Neural cell (in vitro differentiated cells): ENCODE results near the gene RALGDS. TPM values are rescaled to one million over a fixed set of nuclear protein-coding genes. Genes with fewer than 3 reads are reported as not detected.

Experiments
- H2AFZ ChIP-seq: fragments of 200-600, 300-800 bp; sonication (generic), shearing (Covaris generic); 2 replicates; pipeline ENCODE4 v1.6.0; 2014; ENCODE audit warnings: low read depth, mild to moderate bottlenecking, antibody characterized with exemption, low read length, moderate library complexity
- H3F3A ChIP-seq: fragments of 200-600 bp; shearing (Covaris generic); 2 replicates; pipeline ENCODE4 v1.6.1; 2016; ENCODE audit warnings: mild to moderate bottlenecking, moderate library complexity, mixed read lengths, antibody characterized with exemption, low read length; ENCODE audit not compliant: insufficient read depth, poor library complexity, severe bottlenecking
- H3K27ac ChIP-seq: fragments of 200-600, 300-800 bp; sonication (generic), shearing (Covaris generic); 2 replicates; pipeline ENCODE4 v1.5.1; 2014; ENCODE audit warnings: mild to moderate bottlenecking, low read length, moderate library complexity
- H3K27me3 ChIP-seq: fragments of 300-800, 200-600 bp; sonication (generic), shearing (Covaris generic); 2 replicates; pipeline ENCODE4 v1.6.0; 2014; ENCODE audit warnings: mild to moderate bottlenecking, low read depth, low read length, moderate library complexity; ENCODE audit not compliant: insufficient read depth
- H3K36me3 ChIP-seq: fragments of 300-800, 200-600 bp; sonication (generic), shearing (Covaris generic); 2 replicates; pipeline ENCODE4 v1.5.1; 2014; ENCODE audit warnings: mild to moderate bottlenecking, antibody characterized with exemption, low read length, moderate library complexity; ENCODE audit not compliant: insufficient read depth
- H3K4me2 ChIP-seq: fragments of 300-800, 200-600 bp; sonication (generic), shearing (Covaris generic); 2 replicates; pipeline ENCODE4 v1.6.0; 2014; ENCODE audit warnings: mild to moderate bottlenecking, low read length
- H3K4me3 ChIP-seq: fragments of 300-800, 200-600 bp; sonication (generic), shearing (Covaris generic); 2 replicates; pipeline ENCODE4 v1.5.1; 2014; ENCODE audit warnings: mild to moderate bottlenecking, low read length, moderate library complexity
- H3K79me2 ChIP-seq: fragments of 200-600 bp; shearing (Covaris generic); replicated peaks from 2 replicates; pipeline ENCODE4 v1.6.0; 2014; ENCODE audit warnings: mild to moderate bottlenecking, low read length, moderate library complexity; ENCODE audit not compliant: insufficient read depth
- H3K9ac ChIP-seq: fragments of 300-800, 200-600 bp; sonication (generic), shearing (Covaris generic); 2 replicates; pipeline ENCODE4 v1.6.1; 2016; ENCODE audit warnings: mild to moderate bottlenecking, low read length, mixed read lengths
- H3K9me2 ChIP-seq: fragments of 200-600 bp; shearing (Covaris generic); 2 replicates; pipeline ENCODE4 v1.6.1; 2016; ENCODE audit warnings: mild to moderate bottlenecking, low read length, mixed read lengths; ENCODE audit not compliant: insufficient read depth
- H3K9me3 ChIP-seq: fragments of 200-600, 300-800 bp; sonication (generic), shearing (Covaris generic); 2 replicates; pipeline ENCODE4 v1.6.1; 2016; ENCODE audit warnings: mild to moderate bottlenecking, mixed run types, low read length, moderate library complexity, mixed read lengths
- H4K20me1 ChIP-seq: fragments of 200-600 bp; shearing (Covaris generic); 2 replicates; pipeline ENCODE4 v1.6.1; 2016; ENCODE audit warnings: mild to moderate bottlenecking, mixed run types; ENCODE audit not compliant: insufficient read depth
- EP300 ChIP-seq: fragments of 450-650 bp; conservative IDR thresholded peaks from 2 replicates; pipeline ENCODE4 v1.6.1; 2014; ENCODE audit warnings: antibody characterized with exemption, mild to moderate bottlenecking, moderate library complexity; ENCODE audit not compliant: poor library complexity, severe bottlenecking
- EZH2 ChIP-seq: fragments of 200-600, 300-800 bp; shearing (Covaris generic), sonication (generic); IDR thresholded peaks from 2 replicates; pipeline ENCODE4 v1.6.1; 2014; ENCODE audit warnings: antibody characterized with exemption, low read length, borderline replicate concordance, mild to moderate bottlenecking; ENCODE audit not compliant: insufficient read depth, poor library complexity, severe bottlenecking
- MXI1 ChIP-seq: fragments of 450-650 bp; conservative IDR thresholded peaks from 2 replicates; pipeline ENCODE4 v1.6.1; 2014; ENCODE audit warnings: antibody characterized with exemption, mild to moderate bottlenecking; ENCODE audit not compliant: poor library complexity, severe bottlenecking
- POLR2AphosphoS5 ChIP-seq: IDR thresholded peaks from 2 replicates; pipeline ENCODE4 v1.6.1; 2012
- RAD21 ChIP-seq: fragments of 450-650 bp; conservative IDR thresholded peaks from 2 replicates; pipeline ENCODE4 v1.6.1; 2014; ENCODE audit warnings: antibody characterized with exemption, mild to moderate bottlenecking, moderate library complexity
- SMC3 ChIP-seq: fragments of 450-650 bp; conservative IDR thresholded peaks from 2 replicates; pipeline ENCODE4 v1.6.1; 2014; ENCODE audit warnings: antibody characterized with exemption, mild to moderate bottlenecking, moderate library complexity; ENCODE audit not compliant: poor library complexity
- TAF1 ChIP-seq: IDR thresholded peaks from 2 replicates; pipeline ENCODE4 v1.6.1; 2012; ENCODE audit warnings: low read depth
- polyA plus RNA-seq: library from polyadenylated mRNA; depleted of rRNA; stranded (reverse); fragments of >200 nt; gene quantifications from 2 replicates; pipeline ENCODE4 v1.2.3, GENCODE V29; 2014
- TF ChIP-seq, protein P1 (sequence below): fragments of 450-650 bp; IDR thresholded peaks from 2 replicates; pipeline ENCODE4 v1.5.1; 2014; ENCODE audit warnings: antibody characterized with exemption, mild to moderate bottlenecking, moderate library complexity; ENCODE audit not compliant: poor library complexity, severe bottlenecking
- TF ChIP-seq, protein P2 (sequence below): IDR thresholded peaks from 2 replicates; pipeline ENCODE4 v1.6.1; 2012; ENCODE audit warnings: borderline replicate concordance

Gene RALGDS
- polyA plus RNA-seq, 1 donor from 2014 or later: 174 TPM

DNA sequence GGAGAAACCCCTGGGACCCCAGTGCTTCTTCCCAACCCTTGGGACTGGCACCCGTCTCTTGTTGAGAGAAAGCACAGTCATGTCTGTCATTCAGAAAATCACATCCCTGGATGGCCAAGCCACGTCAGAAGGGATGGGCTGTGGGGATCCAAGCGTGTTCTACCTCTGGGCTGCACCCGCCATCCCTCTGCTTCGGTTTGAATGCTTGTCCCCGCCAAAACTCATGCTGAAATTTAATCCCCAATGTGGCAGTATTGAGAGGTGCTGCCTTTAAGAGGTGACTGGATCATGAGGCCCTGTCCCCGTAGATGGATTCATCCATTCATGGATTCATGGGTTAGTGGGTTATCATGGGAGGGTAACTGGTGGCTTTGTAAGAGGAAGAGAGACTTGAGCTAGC, 32.3 kb downstream of the RALGDS start:
- Histone ChIP-seq H3K9me3 (no peaks in the 10 kb centered on the region), H3K27ac (no peak overlapping the region), H2AFZ (no peak overlapping the region), H3K9me2 (no peaks in the 10 kb centered on the region), H3K4me3 (no peak overlapping the region), H3K27me3 (no peaks in the 10 kb centered on the region), H3K79me2 (no peaks in the 10 kb centered on the region), H3K4me2 (no peak overlapping the region), H3K9ac (no peak overlapping the region), H4K20me1 (no peaks in the 10 kb centered on the region), H3K36me3 (no peaks in the 10 kb centered on the region), H3F3A (no peaks in the 10 kb centered on the region)
- TF ChIP-seq EZH2: no peak
- TF ChIP-seq MXI1: no peak
- TF ChIP-seq, protein P1, sequence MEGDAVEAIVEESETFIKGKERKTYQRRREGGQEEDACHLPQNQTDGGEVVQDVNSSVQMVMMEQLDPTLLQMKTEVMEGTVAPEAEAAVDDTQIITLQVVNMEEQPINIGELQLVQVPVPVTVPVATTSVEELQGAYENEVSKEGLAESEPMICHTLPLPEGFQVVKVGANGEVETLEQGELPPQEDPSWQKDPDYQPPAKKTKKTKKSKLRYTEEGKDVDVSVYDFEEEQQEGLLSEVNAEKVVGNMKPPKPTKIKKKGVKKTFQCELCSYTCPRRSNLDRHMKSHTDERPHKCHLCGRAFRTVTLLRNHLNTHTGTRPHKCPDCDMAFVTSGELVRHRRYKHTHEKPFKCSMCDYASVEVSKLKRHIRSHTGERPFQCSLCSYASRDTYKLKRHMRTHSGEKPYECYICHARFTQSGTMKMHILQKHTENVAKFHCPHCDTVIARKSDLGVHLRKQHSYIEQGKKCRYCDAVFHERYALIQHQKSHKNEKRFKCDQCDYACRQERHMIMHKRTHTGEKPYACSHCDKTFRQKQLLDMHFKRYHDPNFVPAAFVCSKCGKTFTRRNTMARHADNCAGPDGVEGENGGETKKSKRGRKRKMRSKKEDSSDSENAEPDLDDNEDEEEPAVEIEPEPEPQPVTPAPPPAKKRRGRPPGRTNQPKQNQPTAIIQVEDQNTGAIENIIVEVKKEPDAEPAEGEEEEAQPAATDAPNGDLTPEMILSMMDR: no peak
- TF ChIP-seq, protein P2, sequence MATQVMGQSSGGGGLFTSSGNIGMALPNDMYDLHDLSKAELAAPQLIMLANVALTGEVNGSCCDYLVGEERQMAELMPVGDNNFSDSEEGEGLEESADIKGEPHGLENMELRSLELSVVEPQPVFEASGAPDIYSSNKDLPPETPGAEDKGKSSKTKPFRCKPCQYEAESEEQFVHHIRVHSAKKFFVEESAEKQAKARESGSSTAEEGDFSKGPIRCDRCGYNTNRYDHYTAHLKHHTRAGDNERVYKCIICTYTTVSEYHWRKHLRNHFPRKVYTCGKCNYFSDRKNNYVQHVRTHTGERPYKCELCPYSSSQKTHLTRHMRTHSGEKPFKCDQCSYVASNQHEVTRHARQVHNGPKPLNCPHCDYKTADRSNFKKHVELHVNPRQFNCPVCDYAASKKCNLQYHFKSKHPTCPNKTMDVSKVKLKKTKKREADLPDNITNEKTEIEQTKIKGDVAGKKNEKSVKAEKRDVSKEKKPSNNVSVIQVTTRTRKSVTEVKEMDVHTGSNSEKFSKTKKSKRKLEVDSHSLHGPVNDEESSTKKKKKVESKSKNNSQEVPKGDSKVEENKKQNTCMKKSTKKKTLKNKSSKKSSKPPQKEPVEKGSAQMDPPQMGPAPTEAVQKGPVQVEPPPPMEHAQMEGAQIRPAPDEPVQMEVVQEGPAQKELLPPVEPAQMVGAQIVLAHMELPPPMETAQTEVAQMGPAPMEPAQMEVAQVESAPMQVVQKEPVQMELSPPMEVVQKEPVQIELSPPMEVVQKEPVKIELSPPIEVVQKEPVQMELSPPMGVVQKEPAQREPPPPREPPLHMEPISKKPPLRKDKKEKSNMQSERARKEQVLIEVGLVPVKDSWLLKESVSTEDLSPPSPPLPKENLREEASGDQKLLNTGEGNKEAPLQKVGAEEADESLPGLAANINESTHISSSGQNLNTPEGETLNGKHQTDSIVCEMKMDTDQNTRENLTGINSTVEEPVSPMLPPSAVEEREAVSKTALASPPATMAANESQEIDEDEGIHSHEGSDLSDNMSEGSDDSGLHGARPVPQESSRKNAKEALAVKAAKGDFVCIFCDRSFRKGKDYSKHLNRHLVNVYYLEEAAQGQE: no peak
- TF ChIP-seq TAF1: no peak
- no peak for TF ChIP-seq POLR2AphosphoS5
- TF ChIP-seq EP300: no peak
- TF ChIP-seq RAD21: no peak
- TF ChIP-seq SMC3: no peak

DNA sequence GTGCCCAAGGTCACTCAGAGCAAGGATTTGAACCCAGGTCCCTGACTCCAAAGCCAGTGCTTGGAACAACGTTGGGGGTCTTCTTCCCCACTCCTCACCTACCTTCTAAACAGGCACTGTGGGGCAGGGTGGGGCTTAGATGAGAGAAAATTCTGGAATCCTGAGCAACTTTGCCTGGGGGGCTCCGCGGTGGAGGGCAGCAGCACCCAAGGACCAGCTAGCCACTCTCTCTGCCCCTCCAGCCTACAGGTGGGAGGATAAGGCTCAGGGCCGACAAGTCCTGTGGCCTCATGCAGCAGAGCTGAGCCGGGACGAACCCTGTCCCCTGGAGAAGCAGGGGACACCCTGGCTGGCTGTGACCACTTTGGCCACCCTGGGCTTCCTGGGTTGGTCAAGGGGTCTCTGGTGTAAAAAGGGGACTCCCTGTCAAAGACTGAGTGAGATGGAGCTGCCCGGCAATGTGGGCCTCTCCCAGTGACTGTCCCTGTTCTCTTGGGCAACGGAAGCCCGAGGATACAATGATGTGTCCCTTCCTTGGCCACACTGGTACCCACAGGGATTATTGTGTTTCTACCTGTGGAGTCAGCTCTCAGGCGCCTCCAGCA, 32.8 kb downstream of the RALGDS start:
- Histone ChIP-seq H3K79me2 (no peaks in the 10 kb centered on the region), H3K4me2 (no peak overlapping the region), H3K9me3 (no peaks in the 10 kb centered on the region), H3K36me3 (no peaks in the 10 kb centered on the region), H3K4me3 (no peak overlapping the region), H3F3A (no peaks in the 10 kb centered on the region), H3K27me3 (no peaks in the 10 kb centered on the region), H4K20me1 (no peaks in the 10 kb centered on the region), H3K27ac (no peak overlapping the region), H2AFZ (no peak overlapping the region), H3K9me2 (no peaks in the 10 kb centered on the region), H3K9ac (no peak overlapping the region)
- TF ChIP-seq EZH2 (no peak), RAD21 (no peak), MXI1 (no peak), SMC3 (no peak), POLR2AphosphoS5 (no peak), EP300 (no peak), TAF1 (no peak)
- TF ChIP-seq, protein P2: no peak
- TF ChIP-seq, protein P1: no peak
